ENCODE measurements around the gene CAPNS1.

DNA sequence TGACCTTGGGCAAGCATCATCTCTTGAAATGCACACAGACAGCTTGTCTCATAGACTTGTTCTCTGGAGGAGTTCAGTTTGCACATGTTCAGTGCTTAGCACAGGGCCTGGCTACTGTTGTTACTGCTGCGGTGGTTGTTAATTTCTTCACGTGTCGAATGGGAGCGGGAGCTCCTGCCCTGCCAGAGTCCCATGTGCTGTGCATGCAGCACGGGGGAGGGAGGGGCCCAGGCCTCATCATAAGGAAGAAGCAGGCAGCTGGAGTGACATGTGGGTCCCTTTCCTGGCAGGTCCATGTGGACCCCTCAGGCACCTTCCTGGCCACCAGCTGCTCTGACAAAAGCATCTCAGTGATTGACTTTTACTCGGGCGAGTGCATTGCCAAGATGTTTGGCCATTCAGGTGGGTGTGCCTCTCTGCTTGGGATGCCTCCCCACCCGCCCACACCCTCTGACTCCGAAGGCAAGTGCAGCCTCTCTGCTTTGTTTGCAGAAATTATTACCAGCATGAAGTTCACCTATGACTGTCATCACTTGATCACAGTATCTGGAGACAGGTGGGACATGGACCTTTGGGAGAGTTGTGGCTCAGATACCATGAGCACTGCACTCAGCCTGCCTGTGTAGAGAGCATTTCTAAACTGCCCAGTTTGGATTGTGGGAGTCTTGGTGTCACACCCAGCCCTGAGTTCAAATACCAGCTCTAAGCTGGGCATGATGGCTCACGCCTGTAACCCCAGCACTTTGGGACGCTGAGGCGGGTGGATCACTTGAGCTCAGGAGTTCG, 48.8 kb upstream of the CAPNS1 start:
- TF ChIP-seq, protein P1, sequence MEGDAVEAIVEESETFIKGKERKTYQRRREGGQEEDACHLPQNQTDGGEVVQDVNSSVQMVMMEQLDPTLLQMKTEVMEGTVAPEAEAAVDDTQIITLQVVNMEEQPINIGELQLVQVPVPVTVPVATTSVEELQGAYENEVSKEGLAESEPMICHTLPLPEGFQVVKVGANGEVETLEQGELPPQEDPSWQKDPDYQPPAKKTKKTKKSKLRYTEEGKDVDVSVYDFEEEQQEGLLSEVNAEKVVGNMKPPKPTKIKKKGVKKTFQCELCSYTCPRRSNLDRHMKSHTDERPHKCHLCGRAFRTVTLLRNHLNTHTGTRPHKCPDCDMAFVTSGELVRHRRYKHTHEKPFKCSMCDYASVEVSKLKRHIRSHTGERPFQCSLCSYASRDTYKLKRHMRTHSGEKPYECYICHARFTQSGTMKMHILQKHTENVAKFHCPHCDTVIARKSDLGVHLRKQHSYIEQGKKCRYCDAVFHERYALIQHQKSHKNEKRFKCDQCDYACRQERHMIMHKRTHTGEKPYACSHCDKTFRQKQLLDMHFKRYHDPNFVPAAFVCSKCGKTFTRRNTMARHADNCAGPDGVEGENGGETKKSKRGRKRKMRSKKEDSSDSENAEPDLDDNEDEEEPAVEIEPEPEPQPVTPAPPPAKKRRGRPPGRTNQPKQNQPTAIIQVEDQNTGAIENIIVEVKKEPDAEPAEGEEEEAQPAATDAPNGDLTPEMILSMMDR (conservative IDR thresholded peaks at IDR 0.05; ENCODE audit: low read depth, low read length): no peak
- no peak for TF ChIP-seq EZH2 (IDR thresholded peaks at IDR 0.05; ENCODE audit: borderline replicate concordance, low read depth, low read length, poor library complexity, severe bottlenecking)
